ENCODE data around the gene PLXND1. TPM values are rescaled to one million over a fixed set of nuclear protein-coding genes. Genes with fewer than 3 reads are reported as not detected.

Gene PLXND1
- total and polyA plus RNA-seq, 11 donors, result 40.8 to 218 (median 66.4) TPM

GRCh38 chr3:129564981-129565644, 41.4 kb downstream of the PLXND1 start:
- Histone ChIP-seq H3K36me3 (peaks cover 0 to 99% (median 77%) of the 10 kb centered on the region in 9 donors), H3K4me1 (peaks cover 11 to 76% (median 59%) of the 10 kb centered on the region in 12 donors), H3K27me3 (no peaks in the 10 kb centered on the region), H3K4me3 (no peak overlapping the region), H3K27ac (peak overlapping the region in 10 of 12 donors; percentile 1 to 73 (median 42)), H3K9me3 (no peaks in the 10 kb centered on the region)
- TF ChIP-seq POLR2A (IDR thresholded peaks at IDR 0.05), result no peak
- TF ChIP-seq CTCF (IDR thresholded peaks at IDR 0.05), result no peak
- intact Hi-C loops (cut with DNase I), result loop anchor here in 8 of 10 donors (1.0 to 5.0 kb wide), 6 partner anchors 25 to 73 kb away; partner anchors contain the start of gene PLXND1 (in 1 of the 8)
- WGBS, 4 donors, result 67 to 92% (median 89%) methylated on average over 2 to 21 of the region's 21 CpGs
- DNase-seq (no peak), ATAC-seq (no peak)

- TF ChIP-seq CTCF (IDR thresholded peaks at IDR 0.05), result no peak
- no peak for TF ChIP-seq POLR2A (IDR thresholded peaks at IDR 0.05)
- intact Hi-C loops (cut with DNase I), result loop anchor here in 8 of 10 donors (1.0 to 5.0 kb wide), 6 partner anchors 26 to 72 kb away; partner anchors contain the start of gene PLXND1 (in 1 of the 8)
- Histone ChIP-seq H3K4me3 (no peak overlapping the region), H3K36me3 (peaks cover 0 to 99% (median 76%) of the 10 kb centered on the region in 9 donors), H3K4me1 (peaks cover 11 to 88% (median 66%) of the 10 kb centered on the region in 12 donors), H3K9me3 (no peaks in the 10 kb centered on the region), H3K27ac (peak overlapping the region in 11 of 12 donors; percentile 22 to 73 (median 45)), H3K27me3 (no peaks in the 10 kb centered on the region)
- ATAC-seq (peak in 2 of 4 donors; percentile 6 to 25), DNase-seq (peak in 1 of 5 donors; percentile 59)
- WGBS, 4 donors, result 50 to 71% (median 64%) methylated on average over 4 to 8 of the region's 8 CpGs
Measured at GRCh38 chr3:129563850-129564535, 42.5 kb downstream of the PLXND1 start.

GRCh38 chr3:129563332-129563731, 43.1 kb downstream of the PLXND1 start:
- intact Hi-C loops (cut with DNase I), result loop anchor here in 8 of 10 donors (5.0 kb wide), 5 partner anchors 34 to 71 kb away; partner anchors contain the start of gene PLXND1 (in 1 of the 8)
- WGBS, 4 donors, result 86 to 90% (median 87%) methylated on average over 12 of the region's 12 CpGs
- Histone ChIP-seq H3K27ac (peak overlapping the region in 10 of 12 donors; percentile 22 to 87 (median 44)), H3K4me1 (peaks cover 15 to 94% (median 73%) of the 10 kb centered on the region in 12 donors), H3K4me3 (no peak overlapping the region), H3K9me3 (no peaks in the 10 kb centered on the region), H3K27me3 (no peaks in the 10 kb centered on the region), H3K36me3 (peaks cover 0 to 99% (median 76%) of the 10 kb centered on the region in 9 donors)
- no peak for ATAC-seq
- TF ChIP-seq CTCF (IDR thresholded peaks at IDR 0.05), result no peak
- DNase-seq, result no peak

- intact Hi-C loops (cut with DNase I), result loop anchor here in 8 of 10 donors (5.0 kb wide), 5 partner anchors 34 to 71 kb away; partner anchors contain the start of gene PLXND1 (in 1 of the 8)
- H3K4me3 ChIP-seq, result no peak overlapping the region
- H3K27me3 ChIP-seq, result no peaks in the 10 kb centered on the region
- DNase-seq (no peak), ATAC-seq (no peak)
- peak overlapping the region in 2 of 12 donors; percentile 45 to 87 for H3K27ac ChIP-seq
- WGBS, 4 donors, result 85 to 89% (median 87%) methylated on average over 19 of the region's 19 CpGs
- H3K36me3 ChIP-seq, result peaks cover 0 to 99% (median 76%) of the 10 kb centered on the region in 9 donors
- no peak for TF ChIP-seq POLR2A (IDR thresholded peaks at IDR 0.05)
- no peak for TF ChIP-seq CTCF (IDR thresholded peaks at IDR 0.05)
- no peaks in the 10 kb centered on the region for H3K9me3 ChIP-seq
- H3K4me1 ChIP-seq, result peaks cover 16 to 96% (median 75%) of the 10 kb centered on the region in 12 donors
Measured at GRCh38 chr3:129562803-129563202, 43.7 kb downstream of the PLXND1 start.
